ENCODE results near the gene FERMT3.

FERMT3 gene

GRCh38 chr11:64186492-64187165 is 19.9 kb upstream of the FERMT3 start:
- Histone ChIP-seq H3K9me3 (ENCODE audit: control insufficient read depth, low read length) (no peaks in the 10 kb centered on the region), H3K27ac (ENCODE audit: insufficient read depth, low read depth, low read length, poor library complexity, severe bottlenecking) (peak overlapping the region; percentile 70), H3K4me1 (ENCODE audit: control insufficient read depth, insufficient read depth, low read length) (peaks cover 4% of the 10 kb centered on the region), H3K4me3 (ENCODE audit: insufficient read depth, low read depth, low read length) (no peak overlapping the region), H3K36me3 (ENCODE audit: control insufficient read depth, insufficient read depth, low read length) (peaks cover 5% of the 10 kb centered on the region), H3K27me3 (ENCODE audit: control insufficient read depth, insufficient read depth, low read length, poor library complexity, severe bottlenecking) (no peaks in the 10 kb centered on the region)
- 2% methylated on average over 48 of the region's 48 CpGs for WGBS, 2 experiments

DNA sequence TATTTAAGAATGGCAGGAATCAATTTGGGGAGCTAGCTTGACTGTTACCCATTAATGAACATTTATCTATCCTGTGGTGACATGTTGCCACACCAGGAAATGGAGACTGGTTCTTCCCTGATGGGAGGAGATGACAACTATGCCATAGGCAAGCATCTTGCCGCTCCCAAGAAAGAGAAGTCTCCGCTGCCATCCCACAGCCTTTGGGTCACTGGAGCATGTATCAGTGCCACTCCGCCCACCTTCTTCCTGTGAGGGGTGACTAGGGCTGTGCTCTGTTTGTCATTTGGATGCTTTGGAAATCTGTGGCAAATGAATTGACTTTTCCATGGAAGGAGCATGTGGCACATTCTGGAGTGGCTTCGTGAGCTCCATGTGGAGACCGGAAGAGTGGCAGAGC is 14.1 kb upstream of the FERMT3 start:
- no peak overlapping the region for H3K4me3 ChIP-seq (ENCODE audit: insufficient read depth, low read depth, low read length)
- no peaks in the 10 kb centered on the region for H3K9me3 ChIP-seq (ENCODE audit: control insufficient read depth, low read length)
- H3K27me3 ChIP-seq (ENCODE audit: control insufficient read depth, insufficient read depth, low read length, poor library complexity, severe bottlenecking) = no peaks in the 10 kb centered on the region
- peaks cover 46% of the 10 kb centered on the region for H3K36me3 ChIP-seq (ENCODE audit: control insufficient read depth, insufficient read depth, low read length)
- H3K4me1 ChIP-seq (ENCODE audit: control insufficient read depth, insufficient read depth, low read length) = no peaks in the 10 kb centered on the region
- no peak overlapping the region for H3K27ac ChIP-seq (ENCODE audit: insufficient read depth, low read depth, low read length, poor library complexity, severe bottlenecking)
- 97 to 99% methylated on average over 5 of the region's 5 CpGs for WGBS, 2 experiments

- Histone ChIP-seq H3K27ac (ENCODE audit: insufficient read depth, low read depth, low read length, poor library complexity, severe bottlenecking) (no peak overlapping the region), H3K36me3 (ENCODE audit: control insufficient read depth, insufficient read depth, low read length) (peaks cover 73% of the 10 kb centered on the region), H3K4me1 (ENCODE audit: control insufficient read depth, insufficient read depth, low read length) (no peaks in the 10 kb centered on the region), H3K9me3 (ENCODE audit: control insufficient read depth, low read length) (no peaks in the 10 kb centered on the region), H3K27me3 (ENCODE audit: control insufficient read depth, insufficient read depth, low read length, poor library complexity, severe bottlenecking) (no peaks in the 10 kb centered on the region), H3K4me3 (ENCODE audit: insufficient read depth, low read depth, low read length) (no peak overlapping the region)
- WGBS, 2 experiments = 94 to 96% methylated on average over 9 of the region's 9 CpGs
Measured at GRCh38 chr11:64196626-64197025, 9.9 kb upstream of the FERMT3 start.

- Histone ChIP-seq H3K4me3 (ENCODE audit: insufficient read depth, low read depth, low read length) (no peak overlapping the region), H3K4me1 (ENCODE audit: control insufficient read depth, insufficient read depth, low read length) (no peaks in the 10 kb centered on the region), H3K27ac (ENCODE audit: insufficient read depth, low read depth, low read length, poor library complexity, severe bottlenecking) (no peak overlapping the region), H3K36me3 (ENCODE audit: control insufficient read depth, insufficient read depth, low read length) (peaks cover 75% of the 10 kb centered on the region), H3K27me3 (ENCODE audit: control insufficient read depth, insufficient read depth, low read length, poor library complexity, severe bottlenecking) (no peaks in the 10 kb centered on the region), H3K9me3 (ENCODE audit: control insufficient read depth, low read length) (no peaks in the 10 kb centered on the region)
- WGBS, 2 experiments = 92 to 96% methylated on average over 2 of the region's 2 CpGs
Measured at GRCh38 chr11:64198511-64198910, 8.0 kb upstream of the FERMT3 start.

GRCh38 chr11:64201543-64201942 is 5.0 kb upstream of the FERMT3 start:
- Histone ChIP-seq H3K36me3 (ENCODE audit: control insufficient read depth, insufficient read depth, low read length) (peaks cover 64% of the 10 kb centered on the region), H3K9me3 (ENCODE audit: control insufficient read depth, low read length) (no peaks in the 10 kb centered on the region), H3K27ac (ENCODE audit: insufficient read depth, low read depth, low read length, poor library complexity, severe bottlenecking) (no peak overlapping the region), H3K4me3 (ENCODE audit: insufficient read depth, low read depth, low read length) (no peak overlapping the region), H3K4me1 (ENCODE audit: control insufficient read depth, insufficient read depth, low read length) (no peaks in the 10 kb centered on the region), H3K27me3 (ENCODE audit: control insufficient read depth, insufficient read depth, low read length, poor library complexity, severe bottlenecking) (no peaks in the 10 kb centered on the region)
- 90 to 96% methylated on average over 3 of the region's 3 CpGs for WGBS, 2 experiments

GRCh38 chr11:64202992-64203391 is 3.5 kb upstream of the FERMT3 start:
- WGBS, 2 experiments = 95 to 98% methylated on average over 9 of the region's 9 CpGs
- no peak overlapping the region for H3K4me3 ChIP-seq (ENCODE audit: insufficient read depth, low read depth, low read length)
- peaks cover 50% of the 10 kb centered on the region for H3K36me3 ChIP-seq (ENCODE audit: control insufficient read depth, insufficient read depth, low read length)
- H3K27me3 ChIP-seq (ENCODE audit: control insufficient read depth, insufficient read depth, low read length, poor library complexity, severe bottlenecking) = no peaks in the 10 kb centered on the region
- H3K4me1 ChIP-seq (ENCODE audit: control insufficient read depth, insufficient read depth, low read length) = no peaks in the 10 kb centered on the region
- H3K27ac ChIP-seq (ENCODE audit: insufficient read depth, low read depth, low read length, poor library complexity, severe bottlenecking) = no peak overlapping the region
- no peaks in the 10 kb centered on the region for H3K9me3 ChIP-seq (ENCODE audit: control insufficient read depth, low read length)

GRCh38 chr11:64203421-64204079 is 3.0 kb upstream of the FERMT3 start:
- Histone ChIP-seq H3K4me1 (ENCODE audit: control insufficient read depth, insufficient read depth, low read length) (no peaks in the 10 kb centered on the region), H3K27ac (ENCODE audit: insufficient read depth, low read depth, low read length, poor library complexity, severe bottlenecking) (no peak overlapping the region), H3K27me3 (ENCODE audit: control insufficient read depth, insufficient read depth, low read length, poor library complexity, severe bottlenecking) (no peaks in the 10 kb centered on the region), H3K36me3 (ENCODE audit: control insufficient read depth, insufficient read depth, low read length) (peaks cover 45% of the 10 kb centered on the region), H3K4me3 (ENCODE audit: insufficient read depth, low read depth, low read length) (no peak overlapping the region), H3K9me3 (ENCODE audit: control insufficient read depth, low read length) (no peaks in the 10 kb centered on the region)
- 92 to 94% methylated on average over 27 of the region's 27 CpGs for WGBS, 2 experiments

DNA sequence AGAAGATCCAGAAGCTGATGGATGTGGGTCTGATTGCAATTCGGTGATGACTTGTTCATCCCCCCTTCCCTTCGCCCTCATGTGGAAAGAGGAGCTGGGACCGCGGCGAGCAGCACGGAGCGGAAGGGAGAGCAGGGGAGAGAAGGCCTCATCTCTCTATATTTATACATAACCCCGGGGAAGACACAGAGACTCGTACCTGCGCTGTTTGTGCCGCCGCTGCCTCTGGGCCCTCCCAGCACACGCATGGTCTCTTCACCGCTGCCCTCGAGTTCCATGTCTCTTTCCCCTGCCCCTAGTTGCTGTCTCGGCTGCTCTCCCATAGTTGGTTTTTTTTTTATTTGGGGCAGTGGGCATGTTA is 2.5 kb upstream of the FERMT3 start:
- H3K36me3 ChIP-seq (ENCODE audit: control insufficient read depth, insufficient read depth, low read length) = peaks cover 41% of the 10 kb centered on the region
- no peaks in the 10 kb centered on the region for H3K27me3 ChIP-seq (ENCODE audit: control insufficient read depth, insufficient read depth, low read length, poor library complexity, severe bottlenecking)
- H3K4me1 ChIP-seq (ENCODE audit: control insufficient read depth, insufficient read depth, low read length) = no peaks in the 10 kb centered on the region
- 92 to 95% methylated on average over 16 of the region's 16 CpGs for WGBS, 2 experiments
- H3K9me3 ChIP-seq (ENCODE audit: control insufficient read depth, low read length) = no peaks in the 10 kb centered on the region
- H3K4me3 ChIP-seq (ENCODE audit: insufficient read depth, low read depth, low read length) = no peak overlapping the region
- H3K27ac ChIP-seq (ENCODE audit: insufficient read depth, low read depth, low read length, poor library complexity, severe bottlenecking) = no peak overlapping the region

DNA sequence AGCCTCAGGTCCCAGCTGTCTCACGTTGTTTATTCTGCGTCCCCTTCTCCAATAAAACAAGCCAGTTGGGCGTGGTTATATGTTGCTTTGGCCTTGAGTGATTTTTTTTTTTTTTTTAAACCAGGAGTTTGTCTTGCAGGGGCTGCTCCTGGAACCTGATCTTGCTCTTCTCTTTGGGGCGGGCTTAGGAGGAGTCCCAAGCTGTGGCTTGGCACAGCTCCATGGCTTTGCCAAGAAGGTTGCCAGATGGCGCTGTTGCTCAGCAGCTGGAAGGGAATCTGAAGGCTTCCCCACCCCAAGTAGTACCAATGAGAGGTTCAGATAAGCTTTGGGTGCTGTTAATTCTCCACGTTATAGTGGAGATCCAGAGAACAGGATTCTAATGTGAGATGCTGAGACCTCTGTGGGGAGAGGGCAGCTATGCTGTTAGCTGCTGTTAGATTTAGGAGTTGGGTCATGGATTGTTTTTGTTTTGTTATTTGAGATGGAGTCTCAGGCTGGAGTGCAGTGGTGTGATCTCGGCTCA is 2.0 kb upstream of the FERMT3 start:
- Histone ChIP-seq H3K4me3 (ENCODE audit: insufficient read depth, low read depth, low read length) (no peak overlapping the region), H3K36me3 (ENCODE audit: control insufficient read depth, insufficient read depth, low read length) (peaks cover 41% of the 10 kb centered on the region), H3K27ac (ENCODE audit: insufficient read depth, low read depth, low read length, poor library complexity, severe bottlenecking) (no peak overlapping the region), H3K4me1 (ENCODE audit: control insufficient read depth, insufficient read depth, low read length) (no peaks in the 10 kb centered on the region), H3K27me3 (ENCODE audit: control insufficient read depth, insufficient read depth, low read length, poor library complexity, severe bottlenecking) (no peaks in the 10 kb centered on the region), H3K9me3 (ENCODE audit: control insufficient read depth, low read length) (no peaks in the 10 kb centered on the region)
- 74 to 79% methylated on average over 7 of the region's 7 CpGs for WGBS, 2 experiments

- H3K27ac ChIP-seq (ENCODE audit: insufficient read depth, low read depth, low read length, poor library complexity, severe bottlenecking) = peak overlapping the region; percentile 8
- H3K36me3 ChIP-seq (ENCODE audit: control insufficient read depth, insufficient read depth, low read length) = peaks cover 15% of the 10 kb centered on the region
- no peak overlapping the region for H3K4me3 ChIP-seq (ENCODE audit: insufficient read depth, low read depth, low read length)
- H3K4me1 ChIP-seq (ENCODE audit: control insufficient read depth, insufficient read depth, low read length) = no peaks in the 10 kb centered on the region
- WGBS, 2 experiments = 90 to 92% methylated on average over 30 of the region's 30 CpGs
- no peaks in the 10 kb centered on the region for H3K27me3 ChIP-seq (ENCODE audit: control insufficient read depth, insufficient read depth, low read length, poor library complexity, severe bottlenecking)
- H3K9me3 ChIP-seq (ENCODE audit: control insufficient read depth, low read length) = no peaks in the 10 kb centered on the region
Measured at GRCh38 chr11:64207256-64208085, 950 bp downstream of the FERMT3 start.
